Measurements from ENCODE around the gene KLHL40.

DNA sequence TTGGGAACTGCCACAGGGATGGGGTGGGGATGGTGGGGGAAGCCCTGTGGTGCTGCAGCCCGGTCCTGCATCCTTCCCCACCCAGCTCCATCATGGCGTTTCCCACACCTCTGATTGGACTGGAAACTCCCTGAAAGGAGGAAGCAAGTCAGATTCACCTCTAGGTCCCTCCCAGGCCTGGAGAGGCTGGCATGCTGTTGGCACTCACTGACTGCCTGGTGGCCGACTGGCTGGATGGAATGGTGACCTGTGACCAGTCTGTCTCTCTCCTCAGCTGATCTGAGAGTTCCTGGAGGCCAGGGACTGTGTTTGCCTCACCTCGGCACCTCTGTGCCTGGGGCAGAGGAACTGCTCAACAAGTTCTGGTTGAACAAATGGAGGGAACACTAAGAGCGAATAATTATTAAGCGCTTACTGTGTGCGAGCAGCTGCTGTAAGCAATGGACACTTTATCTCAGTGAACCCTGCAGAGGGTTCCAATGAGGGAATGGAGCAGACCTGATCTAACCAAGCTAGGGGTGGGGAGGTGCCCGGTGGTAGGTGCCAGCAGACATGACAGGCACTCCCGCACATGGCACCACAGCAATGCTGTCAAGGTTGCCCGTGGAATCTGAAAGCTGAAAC is 20.7 kb downstream of the KLHL40 start:
- TF ChIP-seq, protein P1, sequence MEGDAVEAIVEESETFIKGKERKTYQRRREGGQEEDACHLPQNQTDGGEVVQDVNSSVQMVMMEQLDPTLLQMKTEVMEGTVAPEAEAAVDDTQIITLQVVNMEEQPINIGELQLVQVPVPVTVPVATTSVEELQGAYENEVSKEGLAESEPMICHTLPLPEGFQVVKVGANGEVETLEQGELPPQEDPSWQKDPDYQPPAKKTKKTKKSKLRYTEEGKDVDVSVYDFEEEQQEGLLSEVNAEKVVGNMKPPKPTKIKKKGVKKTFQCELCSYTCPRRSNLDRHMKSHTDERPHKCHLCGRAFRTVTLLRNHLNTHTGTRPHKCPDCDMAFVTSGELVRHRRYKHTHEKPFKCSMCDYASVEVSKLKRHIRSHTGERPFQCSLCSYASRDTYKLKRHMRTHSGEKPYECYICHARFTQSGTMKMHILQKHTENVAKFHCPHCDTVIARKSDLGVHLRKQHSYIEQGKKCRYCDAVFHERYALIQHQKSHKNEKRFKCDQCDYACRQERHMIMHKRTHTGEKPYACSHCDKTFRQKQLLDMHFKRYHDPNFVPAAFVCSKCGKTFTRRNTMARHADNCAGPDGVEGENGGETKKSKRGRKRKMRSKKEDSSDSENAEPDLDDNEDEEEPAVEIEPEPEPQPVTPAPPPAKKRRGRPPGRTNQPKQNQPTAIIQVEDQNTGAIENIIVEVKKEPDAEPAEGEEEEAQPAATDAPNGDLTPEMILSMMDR (IDR thresholded peaks at IDR 0.05) = no peak
- TF ChIP-seq POLR2AphosphoS5 (IDR thresholded peaks at IDR 0.05) = no peak

All from esophagus muscularis mucosa (tissue), 3 donors.